Pancreas (tissue), 10 donors: ENCODE data around the gene DDX21. TPM values are rescaled to one million over a fixed set of nuclear protein-coding genes. Genes with fewer than 3 reads are reported as not detected.
"Not testable (repeated sequence)": the region's sequence is repeated elsewhere in the genome, so short reads cannot be mapped to it uniquely, and the experiment has no call there.

Experiments used
- ATAC-seq, 4 donors: fragments of 200-7000 bp; cut with Tn5 transposase; one replicate each; pipeline versions ENCODE4 v1.8.0 to v1.9.1; 2020; ENCODE audit warnings: mild to moderate bottlenecking in 4 of 4, moderate library complexity in 4 of 4
- DNase-seq, 6 donors: peaks; one replicate each; pipeline ENCODE4 v3.0.0-alpha.2; 2020
- FAIRE-seq: peaks from 2 replicates; lab custom pipeline; 2012; peaks lifted over from hg19 to GRCh38; lab: Jason Lieb, UNC
- H3K27ac ChIP-seq, 4 donors: fragments of 200-600 bp; sonication (generic); 1 replicate in 3 of 4; 2 replicates in 1 of 4; pipeline versions ENCODE4 v1.5.0 to v1.8.0; 2020
- H3K27me3 ChIP-seq, 4 donors: fragments of 200-600 bp; one replicate each; pipeline ENCODE4 v1.8.0; 2021
- H3K36me3 ChIP-seq, 3 donors: fragments of 200-600 bp; sonication (generic) in 1 of 3; one replicate each; pipeline versions ENCODE4 v1.5.0 to v1.8.0; 2020 to 2021
- H3K4me1 ChIP-seq, 3 donors: fragments of 200-600 bp; one replicate each; pipeline ENCODE4 v1.8.0; 2021
- H3K4me3 ChIP-seq, 4 donors: fragments of 200-600 bp; sonication (generic) in 2 of 4; one replicate each; pipeline versions ENCODE4 v1.5.0 to v1.8.0; 2020 to 2021
- H3K9me3 ChIP-seq, 4 donors: fragments of 200-600 bp; one replicate each; pipeline ENCODE4 v1.8.0; 2021
- WGBS, 2 donors: extraction: QIAGEN DNeasy Blood & Tissue Kit; methylation state at CpG; one replicate each; pipeline ENCODE4 v1.1.7; 2013; 5-methylcytosine and 5-hydroxymethylcytosine counted together
- intact Hi-C, 3 donors: fragments of 100-400 bp; cut with DNase I; formaldehyde crosslinking; loops; one replicate each; pipeline versions ENCODE4 v1.11.1 to v1.14.2; 2022
- polyA plus RNA-seq, 2 donors: library from polyadenylated mRNA; stranded (reverse); fragments of 200-250 nt; gene quantifications; one replicate each; pipeline ENCODE4 v1.2.3, GENCODE V29; 2013
- total RNA-seq, 6 donors: library from RNA; stranded (reverse); fragmentation: NEBNext Ultra II Directional in 4 of 6; extraction: Animal tissue kit (Norgen Biotek cat#: 25700) in 4 of 6; gene quantifications; one replicate each; pipeline versions ENCODE4 v1.2.1 to v1.2.4, GENCODE V29; 2021 to 2023
- TF ChIP-seq, protein P1 (sequence below), 4 donors: fragments of 200-600 bp; sonication (generic) in 3 of 4; IDR thresholded peaks; one replicate each; pipeline versions ENCODE4 v1.5.0 to v1.8.0; 2021; ENCODE audit warnings: antibody characterized with exemption in 4 of 4
- donor health status: healthy with polysubstance abuse.
- donor health status: DM: no; HTN: no; CAD: no; lungs with moderate emphysema.
- donor health status: DM: no; HTN: no; CAD: no.
- donor health status: control.
- donor health status: control.
- donor health status: Bipolar disorder and iron deficiency.
- donor health status: DM: yes; HTN: yes; CAD: no.
- donor health status: DM: no; HTN: no; CAD: no.
- donor health status: DM: no; HTN: no; CAD: no.
- donor health status: DM: yes; HTN: yes; CAD: no.

Gene DDX21
- total RNA-seq = 10 to 100 TPM; 20.4 to 43.3 (median 29.5) TPM
- polyA plus RNA-seq = 10 to 100 TPM; 11.1 to 16.2 TPM

GRCh38 chr10:68955832-68956532 lies at the start of gene DDX21:
DDX21 (plus strand) TSS chr10:68956170; CDS start chr10:68956226, 56 bp downstream.
- DNase-seq = peak; percentile 83 to 92 (median 87)
- 0% methylated on average over 52 to 53 of the region's 53 CpGs for WGBS, 2 donors
- H3K4me1 ChIP-seq = peaks cover 0 to 14% (median 9%) of the 10 kb centered on the region in 3 donors
- peak; percentile 92 to 98 (median 97) for ATAC-seq
- H3K4me3 ChIP-seq = peak within 1 kb of the TSS; percentile 85 to 98 (median 90)
- no peaks in the 10 kb centered on the region for H3K27me3 ChIP-seq
- intact Hi-C loops = no loop called here
- TF ChIP-seq, protein P1, sequence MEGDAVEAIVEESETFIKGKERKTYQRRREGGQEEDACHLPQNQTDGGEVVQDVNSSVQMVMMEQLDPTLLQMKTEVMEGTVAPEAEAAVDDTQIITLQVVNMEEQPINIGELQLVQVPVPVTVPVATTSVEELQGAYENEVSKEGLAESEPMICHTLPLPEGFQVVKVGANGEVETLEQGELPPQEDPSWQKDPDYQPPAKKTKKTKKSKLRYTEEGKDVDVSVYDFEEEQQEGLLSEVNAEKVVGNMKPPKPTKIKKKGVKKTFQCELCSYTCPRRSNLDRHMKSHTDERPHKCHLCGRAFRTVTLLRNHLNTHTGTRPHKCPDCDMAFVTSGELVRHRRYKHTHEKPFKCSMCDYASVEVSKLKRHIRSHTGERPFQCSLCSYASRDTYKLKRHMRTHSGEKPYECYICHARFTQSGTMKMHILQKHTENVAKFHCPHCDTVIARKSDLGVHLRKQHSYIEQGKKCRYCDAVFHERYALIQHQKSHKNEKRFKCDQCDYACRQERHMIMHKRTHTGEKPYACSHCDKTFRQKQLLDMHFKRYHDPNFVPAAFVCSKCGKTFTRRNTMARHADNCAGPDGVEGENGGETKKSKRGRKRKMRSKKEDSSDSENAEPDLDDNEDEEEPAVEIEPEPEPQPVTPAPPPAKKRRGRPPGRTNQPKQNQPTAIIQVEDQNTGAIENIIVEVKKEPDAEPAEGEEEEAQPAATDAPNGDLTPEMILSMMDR (IDR thresholded peaks at IDR 0.05) = peak in 2 of 4 donors; percentile 12 to 18
- H3K27ac ChIP-seq = peak within 1 kb of the TSS; percentile 74 to 90 (median 84)
- no peak for FAIRE-seq
- no peaks in the 10 kb centered on the region for H3K9me3 ChIP-seq
- H3K36me3 ChIP-seq = peaks cover 0 to 14% (median 3%) of the 10 kb centered on the region in 3 donors

DNA sequence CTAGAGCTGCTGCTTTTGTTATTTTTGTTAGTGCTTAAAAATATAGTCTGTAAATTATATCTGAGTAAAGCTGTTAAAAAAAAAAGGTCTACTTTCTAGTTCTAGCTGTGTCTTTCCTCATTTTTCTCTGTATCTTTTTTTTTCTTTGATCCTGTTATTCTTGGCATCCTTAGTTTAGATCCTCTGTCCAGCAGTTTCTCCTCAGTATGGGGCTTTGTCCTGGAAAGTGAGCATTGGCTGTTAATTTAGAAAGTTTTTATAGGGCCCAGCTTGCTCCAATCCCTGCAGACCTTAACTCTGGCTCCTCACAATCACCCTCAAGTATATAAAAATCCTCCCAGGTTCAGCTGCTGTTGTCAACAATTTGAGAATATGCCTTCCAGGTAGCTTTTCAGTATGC lies 31.4 kb upstream of the DDX21 start:
- no peak overlapping the region for H3K27ac ChIP-seq
- H3K4me1 ChIP-seq = no peaks in the 10 kb centered on the region
- FAIRE-seq = no peak
- ATAC-seq = no peak
- H3K4me3 ChIP-seq = no peak overlapping the region
- intact Hi-C loops = no loop called here
- TF ChIP-seq, protein P1 (IDR thresholded peaks at IDR 0.05) = no peak
- no peak for DNase-seq
- H3K9me3 ChIP-seq = no peaks in the 10 kb centered on the region
- peaks cover 0 to 10% (median 0%) of the 10 kb centered on the region in 3 donors for H3K36me3 ChIP-seq
- no peaks in the 10 kb centered on the region for H3K27me3 ChIP-seq

GRCh38 chr10:68925489-68925888 lies 30.5 kb upstream of the DDX21 start:
- no peak overlapping the region for H3K4me3 ChIP-seq
- H3K27me3 ChIP-seq = no peaks in the 10 kb centered on the region
- 89 to 90% methylated on average over 4 of the region's 4 CpGs for WGBS, 2 donors
- H3K9me3 ChIP-seq = no peaks in the 10 kb centered on the region
- peaks cover 0 to 3% (median 0%) of the 10 kb centered on the region in 3 donors for H3K36me3 ChIP-seq
- TF ChIP-seq, protein P1 (IDR thresholded peaks at IDR 0.05) = no peak
- ATAC-seq (no peak), FAIRE-seq (no peak), DNase-seq (no peak)
- intact Hi-C loops = no loop called here
- H3K27ac ChIP-seq = no peak overlapping the region
- no peaks in the 10 kb centered on the region for H3K4me1 ChIP-seq

GRCh38 chr10:68929157-68929556 lies 26.8 kb upstream of the DDX21 start:
- H3K9me3 ChIP-seq, FAIRE-seq, H3K4me1 ChIP-seq, ATAC-seq, H3K27ac ChIP-seq, intact Hi-C loops, H3K4me3 ChIP-seq, H3K36me3 ChIP-seq, H3K27me3 ChIP-seq, DNase-seq: not testable (repeated sequence)
- 98 to 100% methylated on average over 2 of the region's 2 CpGs for WGBS, 2 donors

DNA sequence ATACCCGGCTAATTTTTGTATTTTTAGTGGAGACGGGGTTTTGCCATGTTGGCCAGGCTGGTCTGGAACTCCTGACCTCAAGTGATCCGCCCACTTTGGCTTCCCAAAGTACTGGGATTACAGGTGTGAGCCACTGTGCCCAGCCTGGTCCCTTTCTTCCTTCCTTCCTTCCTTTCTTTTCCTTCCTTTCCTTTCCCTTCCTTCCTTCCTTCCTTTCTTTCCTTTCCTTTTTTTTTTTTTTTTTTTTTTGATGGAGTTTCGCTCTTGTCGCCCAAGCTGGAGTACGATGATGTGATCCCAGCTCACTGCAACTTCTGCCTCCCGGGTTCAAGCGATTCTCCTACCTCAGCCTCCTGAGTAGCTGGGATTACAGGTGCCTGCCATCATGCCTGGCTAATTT lies 26.1 kb upstream of the DDX21 start:
- H3K4me1 ChIP-seq, H3K27ac ChIP-seq, H3K36me3 ChIP-seq, ATAC-seq, H3K27me3 ChIP-seq, H3K9me3 ChIP-seq, H3K4me3 ChIP-seq, intact Hi-C loops, DNase-seq, FAIRE-seq: not testable (repeated sequence)
- WGBS, 2 donors = 97% methylated on average over 8 of the region's 8 CpGs

GRCh38 chr10:68932860-68933259 lies 23.1 kb upstream of the DDX21 start:
- H3K9me3 ChIP-seq, H3K4me3 ChIP-seq, FAIRE-seq, H3K27me3 ChIP-seq, intact Hi-C loops, H3K36me3 ChIP-seq, DNase-seq, H3K4me1 ChIP-seq, H3K27ac ChIP-seq, ATAC-seq: not testable (repeated sequence)
- 96 to 99% methylated on average over 3 of the region's 3 CpGs for WGBS, 2 donors
